ENCODE measurements around the gene TMEM244.
"Not testable (repeated sequence)": the region's sequence is repeated elsewhere in the genome, so short reads cannot be mapped to it uniquely, and the experiment has no call there.

TMEM244 gene, protein sequence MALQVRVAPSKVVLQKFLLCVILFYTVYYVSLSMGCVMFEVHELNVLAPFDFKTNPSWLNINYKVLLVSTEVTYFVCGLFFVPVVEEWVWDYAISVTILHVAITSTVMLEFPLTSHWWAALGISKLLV

DNA sequence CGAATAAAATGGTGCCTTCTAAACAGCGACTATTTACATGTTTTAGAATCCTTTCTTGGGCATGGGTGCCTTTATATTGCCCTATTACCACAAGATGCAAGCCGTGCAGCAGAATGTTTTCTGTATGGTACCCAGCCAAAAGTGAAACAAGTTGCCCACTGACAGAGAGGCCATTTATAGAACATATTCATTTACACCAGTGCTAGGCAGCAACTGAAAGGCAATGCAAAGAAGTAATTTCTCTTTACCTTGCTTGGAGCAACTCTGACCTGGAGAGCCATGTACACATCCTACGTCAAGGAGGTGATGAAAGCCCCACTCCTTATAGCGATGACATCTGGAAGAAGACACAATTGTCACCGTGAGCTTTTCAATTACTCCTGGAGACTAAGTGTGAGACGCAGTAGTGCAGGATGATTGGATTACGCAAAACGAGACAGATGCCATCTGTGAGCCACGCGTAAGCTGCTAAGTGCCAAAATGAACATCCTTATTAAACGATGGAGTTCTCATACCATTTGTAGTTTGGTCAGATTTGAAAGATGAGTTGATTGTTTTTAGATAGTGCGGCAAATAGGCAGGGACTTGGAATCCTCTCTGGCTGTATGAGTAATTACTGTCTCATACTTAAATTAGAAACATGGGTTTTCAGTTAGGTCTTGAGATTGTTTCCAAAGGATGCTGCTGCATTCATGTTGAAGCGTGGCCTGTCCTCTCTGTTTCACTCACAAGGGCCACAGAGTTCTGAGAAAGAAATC is at the start of gene TMEM244:
TMEM244 (minus strand) TSS at position 408 of the 758 bp plus-strand sequence; CDS start at position 281, 127 bp downstream.
- DNase-seq = peak; percentile 88

DNA sequence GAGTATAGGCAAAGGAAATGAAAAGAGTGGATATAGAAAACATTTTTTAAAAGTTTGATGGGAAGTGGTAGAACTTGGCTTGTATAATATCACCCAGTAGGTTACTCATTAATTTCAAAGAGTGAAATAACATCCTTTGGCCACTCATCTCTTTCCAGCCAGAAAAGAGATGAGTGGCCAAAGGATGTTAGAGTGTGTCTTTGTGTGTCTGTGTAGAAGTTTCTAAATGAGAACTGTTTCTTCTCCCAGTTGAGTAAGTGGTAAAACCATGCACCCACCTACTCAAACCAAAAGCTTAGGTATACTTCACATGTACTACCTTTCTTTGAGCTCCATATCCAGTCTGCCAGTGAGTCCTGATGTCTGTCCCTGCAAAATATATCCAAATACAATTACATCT is 47.7 kb upstream of the TMEM244 start:
- DNase-seq = no peak

DNA sequence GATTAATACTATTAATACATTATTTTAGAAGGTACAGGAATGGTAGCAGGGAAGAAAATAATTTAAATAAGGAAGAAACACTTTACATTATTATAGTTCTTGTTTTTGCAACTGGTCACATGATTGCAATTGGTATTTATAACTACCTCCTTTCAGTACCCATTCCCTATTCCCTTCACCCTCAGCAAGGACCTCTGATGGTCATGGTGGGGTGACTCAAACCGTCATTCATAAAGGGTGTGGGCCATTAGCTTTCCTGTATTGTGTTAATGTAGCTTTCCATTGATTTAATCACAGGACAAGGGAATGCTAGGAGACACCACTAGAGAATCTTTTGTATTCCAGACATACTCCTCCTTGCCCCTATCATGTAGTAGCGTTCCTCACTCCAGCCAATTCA is 47.2 kb upstream of the TMEM244 start:
- no peak for DNase-seq

DNA sequence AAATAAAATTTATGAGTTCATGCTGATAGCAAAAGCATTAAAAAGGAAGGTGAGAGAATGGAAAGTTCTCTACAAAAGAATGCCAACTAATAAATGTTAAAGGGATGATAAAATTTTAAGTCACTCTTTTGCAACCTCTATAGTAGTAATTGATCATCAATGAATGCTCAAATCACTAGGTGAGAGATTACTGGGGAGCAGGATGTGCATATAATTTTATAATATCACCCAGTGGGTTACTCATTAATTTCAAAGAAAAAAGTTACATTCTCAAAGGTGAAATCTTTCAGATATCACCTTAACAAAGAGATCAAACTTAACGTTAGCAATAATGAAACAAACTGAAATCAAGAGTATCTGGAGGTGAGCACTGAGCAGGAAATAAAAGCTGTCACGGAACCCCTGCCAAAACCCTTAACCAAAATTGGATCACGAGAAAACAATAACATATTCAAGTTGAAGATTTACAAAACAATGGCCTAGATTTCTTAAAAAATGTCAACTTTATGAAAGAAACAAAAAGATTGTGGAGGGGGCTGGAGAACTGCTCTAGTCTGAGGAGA is 45.5 kb upstream of the TMEM244 start:
- DNase-seq = no peak

DNA sequence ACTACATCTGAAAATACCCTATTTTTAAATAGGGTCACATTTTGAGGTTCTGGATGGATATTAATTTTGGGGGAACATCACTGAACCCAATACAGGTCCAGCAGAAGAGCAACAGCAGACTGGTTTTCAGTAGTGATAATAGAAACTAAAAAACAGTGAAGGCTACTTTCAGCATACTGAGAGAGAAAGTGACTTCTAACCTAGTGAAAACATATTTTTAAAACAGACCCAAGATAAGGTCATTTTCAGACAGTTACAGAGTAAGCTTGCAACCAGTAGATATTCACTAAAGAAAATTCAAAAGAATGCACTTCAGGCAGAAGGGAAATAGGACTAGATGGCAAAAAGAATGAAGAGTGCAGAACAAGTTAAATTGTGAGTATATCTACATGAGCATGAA is 42.0 kb upstream of the TMEM244 start:
- no peak for DNase-seq

DNA sequence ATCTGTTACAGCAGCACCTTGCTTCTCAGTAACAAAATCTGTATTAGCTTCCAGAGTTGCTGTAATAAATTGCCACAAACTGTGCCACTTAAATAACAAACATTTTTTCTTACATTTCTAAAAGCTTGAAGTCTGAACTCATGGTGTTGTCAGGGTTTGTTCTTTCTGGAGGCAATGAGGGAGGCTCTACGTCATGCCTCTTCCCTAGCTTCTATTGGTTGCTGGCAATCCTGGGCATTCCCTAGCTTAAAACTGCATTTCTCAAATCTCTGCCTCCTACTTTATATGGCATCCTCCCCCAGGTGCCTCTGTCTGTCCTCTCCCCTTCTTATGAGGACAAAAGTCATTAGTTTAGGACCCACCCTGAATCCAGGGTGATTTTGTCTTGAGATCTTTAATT is 41.6 kb upstream of the TMEM244 start:
- no peak for DNase-seq

DNA sequence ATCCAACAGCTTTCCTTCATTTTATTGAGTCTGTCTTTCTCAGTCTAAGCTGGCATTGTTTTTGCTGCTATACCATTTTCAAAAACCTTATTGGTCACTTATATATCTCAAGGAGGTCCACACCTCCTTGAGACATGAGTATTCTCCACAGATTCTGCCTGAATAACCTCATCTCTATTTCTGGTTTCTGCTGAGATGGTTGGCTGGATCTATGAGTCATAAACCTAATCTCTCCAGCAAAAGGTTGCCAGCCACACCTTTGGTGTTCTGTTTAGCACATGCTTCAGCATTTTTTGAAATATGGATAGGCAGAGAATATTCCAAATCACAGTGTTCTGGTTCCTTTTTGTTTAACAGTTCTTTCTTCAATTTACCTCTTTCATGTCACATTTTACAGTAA is 40.8 kb upstream of the TMEM244 start:
- DNase-seq = no peak

DNA sequence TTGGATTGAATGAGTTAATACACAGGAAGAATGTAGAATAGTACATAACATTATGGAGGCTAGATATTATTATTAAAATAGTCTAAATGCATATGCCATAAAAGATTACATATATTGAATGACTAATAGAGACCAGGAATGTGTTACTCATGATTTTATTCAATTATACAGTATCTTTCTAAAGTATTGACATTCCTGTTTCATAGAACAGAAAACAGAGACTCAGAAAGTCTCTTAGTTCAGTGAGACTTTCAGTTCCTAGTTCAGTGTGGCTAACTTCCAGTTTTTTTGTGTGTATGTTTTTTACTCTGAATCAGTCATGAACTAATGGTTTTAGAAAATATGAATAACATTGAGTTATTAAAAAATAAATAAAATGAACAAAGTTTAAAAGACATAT is 34.6 kb upstream of the TMEM244 start:
- peak; percentile 60 for DNase-seq

DNA sequence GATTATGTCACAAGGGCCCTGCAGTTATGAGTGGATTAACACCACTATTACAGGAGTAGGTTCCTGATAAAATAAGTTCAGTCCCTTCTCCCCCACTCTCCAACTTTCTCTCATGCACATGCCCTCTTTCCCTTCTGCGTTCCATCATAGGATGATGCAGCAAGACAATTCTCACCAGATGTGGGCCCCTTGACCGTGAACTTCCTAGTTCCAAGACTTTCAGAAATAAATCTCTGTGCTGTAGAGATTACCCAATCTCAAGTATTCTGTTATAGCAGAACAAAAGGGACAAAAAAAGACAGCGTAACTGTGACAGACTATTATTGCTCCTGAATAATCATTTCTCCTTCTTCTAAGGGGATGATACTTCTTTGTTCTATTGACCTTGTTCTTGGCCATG is 33.8 kb upstream of the TMEM244 start:
- DNase-seq = no peak

DNA sequence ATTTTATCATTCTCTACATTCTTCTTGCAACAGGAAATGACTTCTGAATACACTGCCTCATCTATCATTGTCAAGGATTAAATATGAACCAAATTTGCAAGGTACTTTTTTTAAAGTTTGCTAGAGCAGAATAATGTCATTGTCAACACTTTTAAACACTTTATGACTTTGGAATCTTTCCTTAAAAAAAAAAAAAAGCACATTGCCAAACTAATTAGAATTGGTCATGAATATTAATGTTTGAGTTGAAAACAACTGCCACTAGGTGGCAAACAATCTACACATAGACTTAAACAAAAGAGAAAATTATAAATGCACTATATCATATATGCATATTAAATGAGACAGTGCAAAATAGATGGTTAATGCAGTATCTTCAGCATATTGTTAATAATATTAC is 32.5 kb upstream of the TMEM244 start:
- DNase-seq = peak; percentile 38

DNA sequence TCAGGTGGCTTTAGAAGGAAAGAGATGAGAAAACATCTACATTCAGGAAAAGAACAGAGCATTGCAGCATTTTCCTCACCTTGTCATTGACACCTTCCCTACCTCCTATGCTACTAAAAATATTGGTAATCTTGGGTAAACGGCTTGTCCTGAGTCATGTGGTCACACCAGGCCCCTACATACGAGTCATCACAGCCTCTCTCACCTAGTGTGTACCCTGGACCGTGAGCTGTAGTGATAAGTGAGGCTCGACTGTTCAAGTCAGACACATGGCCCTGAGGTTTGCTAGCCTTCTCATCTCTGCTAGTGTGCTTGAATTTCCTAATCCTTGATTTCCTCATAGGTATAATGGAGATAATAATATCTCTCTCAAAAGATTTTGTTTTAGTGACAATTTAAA is 29.6 kb upstream of the TMEM244 start:
- peak; percentile 30 for DNase-seq

DNA sequence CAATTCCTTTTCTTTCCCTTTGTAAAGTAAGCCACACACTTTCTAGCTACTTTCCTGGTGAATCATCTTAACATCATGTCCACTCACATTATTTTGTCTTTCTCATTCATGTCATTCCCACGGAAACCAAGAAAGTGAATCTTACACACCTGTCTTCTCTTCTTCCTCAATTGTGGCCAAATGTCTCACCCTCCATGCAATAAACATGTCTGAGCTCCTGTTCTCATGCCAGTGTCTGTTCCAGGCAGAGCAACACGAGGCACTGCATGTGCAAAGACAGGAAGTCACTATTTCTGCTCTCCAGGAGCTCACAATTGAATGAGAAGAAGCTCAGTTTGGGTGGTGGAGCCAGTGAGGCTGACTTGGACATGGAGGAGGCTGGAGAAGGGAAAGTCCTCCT is 29.0 kb upstream of the TMEM244 start:
- peak; percentile 67 for DNase-seq

DNA sequence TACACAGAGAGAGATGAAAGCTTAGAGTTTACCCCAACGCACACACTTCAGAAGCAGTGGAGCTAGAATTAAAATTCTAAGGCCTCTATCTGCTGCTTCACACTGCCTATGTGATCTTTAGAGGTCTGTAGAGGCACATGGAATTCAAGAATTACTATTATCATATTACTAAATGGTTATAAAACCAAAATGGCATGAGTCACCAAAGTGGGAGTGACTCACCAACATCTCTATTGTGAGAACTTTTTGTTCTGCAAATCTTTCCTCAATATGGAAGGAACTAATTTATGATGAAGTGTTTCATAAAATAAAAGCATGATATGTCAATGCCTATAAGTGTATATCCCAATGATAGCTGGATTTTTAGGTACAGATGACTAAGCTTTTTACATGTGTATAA is 28.5 kb upstream of the TMEM244 start:
- DNase-seq = peak; percentile 90

DNA sequence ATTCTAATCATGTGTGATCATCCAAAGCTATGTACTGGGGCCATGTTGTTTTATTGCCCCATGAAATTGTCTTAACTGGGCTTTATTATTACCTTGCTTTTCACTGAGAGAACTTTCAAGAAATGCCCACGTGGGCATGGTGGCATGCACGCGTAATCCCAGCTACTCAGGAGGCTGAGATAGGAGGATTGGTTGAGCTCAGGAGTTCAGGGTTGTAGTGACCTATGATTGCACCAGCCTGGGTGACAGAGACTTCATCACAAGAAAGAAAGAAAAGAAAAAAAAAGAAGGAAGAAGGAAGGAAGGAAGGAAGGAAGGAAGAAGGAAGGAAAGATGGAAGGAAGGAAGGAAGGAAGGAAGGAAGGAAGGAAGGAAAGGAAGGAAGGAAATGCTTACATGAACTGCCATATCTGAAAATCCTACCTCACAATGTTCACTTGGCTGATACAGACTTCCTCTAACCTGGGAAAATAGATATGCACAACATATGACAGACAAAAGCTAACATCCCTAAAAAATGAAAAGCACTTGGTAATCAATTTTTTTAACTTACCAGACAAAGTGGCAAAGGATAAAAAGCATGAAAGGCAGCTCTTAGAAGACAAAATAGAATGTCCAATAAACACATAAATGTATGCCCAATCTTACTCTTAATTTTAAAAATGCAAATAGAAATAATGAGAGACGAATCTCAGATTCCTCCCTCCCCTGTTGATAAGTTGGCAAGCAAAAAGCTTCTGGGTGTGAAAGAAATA is 25.5 kb upstream of the TMEM244 start:
- DNase-seq = no peak

DNA sequence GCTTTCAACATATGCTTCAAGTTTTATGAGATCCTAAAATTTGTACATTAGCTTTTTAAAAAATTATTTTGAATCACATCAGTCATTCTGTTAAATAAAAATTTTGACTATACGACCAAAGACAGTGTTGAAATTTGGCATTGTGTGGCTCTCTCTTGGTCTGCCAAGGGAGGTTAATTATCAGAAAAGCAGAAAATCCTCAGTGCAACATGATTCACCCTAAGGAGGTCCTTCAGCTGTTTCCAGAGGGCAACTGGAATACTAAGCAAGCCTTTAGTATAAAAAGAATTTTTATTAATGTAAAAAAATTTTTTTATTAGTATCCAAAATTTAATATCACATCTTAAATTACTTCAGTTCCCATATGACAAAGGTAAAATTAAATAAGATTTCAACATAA is 23.1 kb upstream of the TMEM244 start:
- DNase-seq = no peak

DNA sequence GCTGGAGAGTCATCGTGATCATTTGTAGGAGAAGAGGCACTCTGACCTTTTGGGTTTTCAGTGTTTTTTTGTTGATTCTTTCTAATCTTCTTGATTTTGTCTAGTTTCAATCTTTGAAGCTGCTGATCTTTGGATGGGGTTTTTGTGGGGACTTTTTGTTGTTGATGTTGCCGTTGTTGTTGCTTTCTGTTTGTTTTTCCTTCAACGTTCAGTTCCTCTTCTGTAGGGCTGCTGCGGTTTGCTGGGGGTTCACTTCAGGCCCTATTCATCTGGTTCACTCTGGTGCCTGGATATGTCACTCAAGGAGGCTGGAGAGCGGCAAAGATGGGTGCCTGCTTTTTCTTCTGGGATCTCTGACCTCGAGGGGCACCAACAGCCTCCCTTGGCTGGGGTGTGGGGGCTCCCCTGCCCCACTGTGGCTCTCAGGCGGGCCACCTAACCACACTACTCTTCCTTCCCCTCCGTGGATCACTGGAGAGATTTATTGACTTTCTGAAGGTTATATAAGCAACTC is 21.5 kb upstream of the TMEM244 start:
- no peak for DNase-seq

DNA sequence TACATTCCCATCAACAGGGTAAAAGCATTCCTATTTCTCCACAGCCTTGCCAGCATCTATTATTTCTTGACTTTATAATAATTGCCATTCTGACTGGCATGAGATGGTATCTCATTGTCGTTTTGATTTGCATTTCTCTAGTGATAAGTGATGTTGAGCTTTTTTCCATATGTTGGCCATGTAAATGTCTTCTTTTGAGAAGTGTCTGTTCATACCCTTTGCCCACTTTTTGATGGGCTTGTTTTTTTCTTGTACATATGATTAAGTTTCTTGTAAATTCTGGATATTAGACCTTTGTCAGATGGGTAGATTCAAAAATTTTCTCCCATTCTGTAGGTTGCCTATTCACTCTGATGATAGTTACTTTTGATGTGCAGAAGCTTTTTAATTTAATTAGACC is 16.8 kb upstream of the TMEM244 start:
- not testable (repeated sequence) for DNase-seq

DNA sequence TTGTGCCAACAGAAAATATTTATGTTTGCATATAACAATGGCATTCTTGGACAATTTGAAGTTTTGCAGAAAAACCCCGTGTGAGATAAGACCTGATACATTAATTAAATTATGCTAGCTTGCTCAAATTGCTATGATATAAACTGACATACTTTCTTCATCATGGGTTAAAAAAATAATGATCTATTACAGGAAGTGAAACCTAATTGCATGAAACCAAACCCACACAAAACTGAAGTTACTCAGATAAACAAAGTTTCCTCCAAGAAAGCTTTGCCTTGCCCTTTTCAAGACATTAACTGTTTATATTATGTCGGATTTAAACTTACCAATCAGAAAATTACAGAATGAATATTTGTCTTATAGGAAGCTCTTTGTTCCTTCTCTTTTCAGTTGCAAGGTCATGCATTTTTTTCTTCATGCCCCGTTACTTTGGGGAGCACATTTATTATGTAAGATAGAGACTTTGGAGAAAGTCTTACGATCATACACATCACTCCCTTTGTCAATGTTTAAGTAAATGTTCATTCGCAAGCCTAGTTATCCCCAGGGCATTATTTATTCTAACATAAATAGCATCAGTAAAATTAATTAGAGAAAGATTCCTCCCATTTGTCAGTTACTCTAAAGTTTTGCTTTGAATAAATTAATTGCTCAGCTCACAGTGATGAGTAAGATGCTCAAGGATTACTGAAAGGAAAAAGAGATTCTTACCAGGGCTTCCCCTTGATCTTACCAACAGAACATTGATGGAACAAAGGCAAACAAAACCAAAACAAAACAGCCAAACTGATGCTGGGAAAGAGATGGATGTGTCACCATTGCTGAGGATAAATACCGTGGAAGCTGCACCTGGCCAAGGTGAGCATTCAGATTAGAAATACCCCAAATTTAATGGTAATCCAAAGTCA is 14.8 kb upstream of the TMEM244 start:
- DNase-seq = no peak

DNA sequence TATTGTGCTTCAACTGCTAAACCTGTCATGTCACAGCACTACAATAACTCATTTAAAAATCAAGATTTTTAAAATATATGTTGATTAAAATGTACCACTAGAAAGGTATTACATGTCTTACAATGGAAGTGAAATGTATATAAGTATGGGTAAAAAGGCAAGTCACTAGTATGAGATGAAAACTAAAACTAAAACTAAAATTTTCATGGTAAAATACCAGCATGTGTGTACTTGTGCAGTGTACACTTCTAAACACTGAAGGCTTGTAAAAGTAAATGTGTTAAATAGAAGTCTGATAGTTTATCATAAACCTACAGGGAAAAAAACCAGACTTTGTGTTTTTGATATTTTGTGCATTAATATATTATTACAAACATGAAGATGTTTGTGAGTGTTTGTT is 13.7 kb upstream of the TMEM244 start:
- no peak for DNase-seq

DNA sequence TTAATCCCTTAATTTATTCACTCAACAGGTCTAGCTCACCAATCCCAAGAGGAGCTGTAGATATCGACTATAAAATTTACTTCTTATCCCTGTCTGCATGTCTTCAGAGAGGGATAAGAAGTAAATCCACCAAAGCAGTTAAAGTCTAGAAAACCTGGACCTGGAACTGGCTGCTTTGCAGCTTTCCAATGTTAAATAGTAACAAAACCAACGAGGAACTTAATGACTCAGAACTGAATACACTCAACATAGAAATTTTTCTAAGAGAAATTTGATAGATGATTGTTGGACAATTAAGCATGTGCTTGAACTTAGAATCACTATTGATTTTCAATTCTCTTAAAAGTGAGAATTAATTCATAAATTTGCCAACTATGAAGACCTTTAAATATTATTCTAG is 11.5 kb upstream of the TMEM244 start:
- no peak for DNase-seq

DNA sequence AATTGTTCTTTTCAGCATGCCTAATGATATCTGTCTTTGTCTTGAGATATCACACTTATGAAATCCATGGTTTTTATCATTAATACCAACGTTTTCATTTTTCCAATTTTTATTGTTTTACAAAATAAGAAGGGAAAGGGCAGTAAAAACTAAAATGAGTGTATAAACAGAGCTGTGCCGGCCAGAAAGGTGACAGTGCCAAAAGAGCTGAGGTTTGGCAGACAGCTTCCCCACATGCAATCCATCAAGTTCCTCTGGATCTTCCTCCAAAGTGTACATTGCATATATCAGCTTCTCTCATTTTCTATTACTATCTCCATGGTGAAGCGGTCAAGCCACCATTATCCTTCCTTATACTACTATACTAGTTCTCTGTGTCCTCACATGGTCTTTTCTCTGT is 10.1 kb upstream of the TMEM244 start:
- no peak for DNase-seq

DNA sequence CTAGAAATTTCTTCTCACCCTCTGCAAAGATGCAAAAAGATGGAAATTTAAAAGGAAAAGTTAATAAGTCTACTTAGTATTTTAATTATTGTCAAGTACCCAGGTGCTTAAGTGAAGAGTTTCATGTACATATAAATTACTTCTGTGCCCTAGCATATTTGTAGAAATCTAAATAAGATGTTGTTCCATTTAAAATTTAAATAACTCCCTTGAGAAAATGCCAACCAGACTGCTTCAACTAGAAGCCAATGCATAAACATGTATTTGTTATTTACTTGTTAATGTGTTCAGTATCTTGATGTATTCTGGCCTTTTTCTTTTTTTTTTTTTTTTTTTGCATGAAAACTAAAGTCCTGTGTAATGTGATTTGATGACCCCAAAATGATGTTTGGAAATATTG is 6.3 kb upstream of the TMEM244 start:
- DNase-seq = no peak

DNA sequence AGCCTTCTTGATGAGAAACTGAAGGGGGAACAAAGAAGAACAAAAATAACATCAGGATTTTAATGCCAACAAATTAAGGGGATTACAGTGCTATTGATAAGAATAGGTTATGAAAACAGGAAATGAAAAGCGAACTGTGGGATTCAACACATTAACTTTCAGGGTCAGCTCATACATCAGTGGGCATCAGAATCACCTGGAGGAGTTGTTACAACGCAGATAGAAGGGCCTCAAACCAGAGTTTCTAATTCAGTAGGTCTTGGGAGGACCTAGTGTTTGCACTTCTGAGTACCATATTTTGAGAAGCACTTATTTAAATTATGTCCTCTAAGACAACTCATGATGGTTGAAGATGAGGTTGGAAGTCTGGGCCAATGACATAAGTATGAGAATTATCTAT is 5.6 kb upstream of the TMEM244 start:
- DNase-seq = no peak

All from HCEC 1CT (cell line).